Measurements from ENCODE around the gene SHROOM3.

DNA sequence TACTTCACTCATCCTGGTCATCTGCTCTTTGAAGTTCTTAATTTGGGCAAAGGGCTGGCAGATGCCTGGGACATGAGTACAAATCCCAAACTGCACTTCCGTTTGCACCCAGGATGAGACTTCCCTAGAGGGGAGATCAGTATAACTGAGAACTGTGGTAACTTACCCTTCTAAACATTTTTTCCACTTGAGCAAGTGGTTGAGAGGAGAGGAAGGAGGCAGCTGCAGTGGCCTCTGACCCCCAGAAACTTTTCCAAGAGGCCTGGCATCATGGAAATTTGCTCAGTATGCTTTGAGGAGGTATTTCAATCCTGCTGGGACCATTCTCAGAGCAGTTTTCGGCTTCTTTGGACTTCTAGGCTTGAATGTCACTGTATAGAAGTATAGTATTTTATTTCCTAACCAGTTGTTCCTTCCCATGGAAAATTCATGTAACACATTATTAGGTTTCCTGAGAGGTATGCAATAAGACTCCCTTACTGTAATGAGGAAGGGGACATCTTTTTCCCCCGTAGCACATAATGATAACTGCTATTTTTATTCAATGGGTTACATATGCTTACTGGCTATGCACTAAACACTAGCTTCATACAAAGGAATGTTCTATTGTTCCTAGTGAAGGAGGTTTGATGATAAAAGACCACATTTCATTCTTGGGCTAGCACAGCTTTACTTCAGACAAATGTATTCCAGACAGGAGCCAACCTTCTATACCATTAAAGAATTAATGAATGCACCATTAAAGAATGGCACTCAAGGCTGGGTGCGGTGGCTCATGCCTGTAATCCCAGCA lies 129.3 kb downstream of the SHROOM3 start:
- TF ChIP-seq EP300 (IDR thresholded peaks at IDR 0.05) (no peak), POLR2A (IDR thresholded peaks at IDR 0.05) (no peak)
- TF ChIP-seq, protein P1, sequence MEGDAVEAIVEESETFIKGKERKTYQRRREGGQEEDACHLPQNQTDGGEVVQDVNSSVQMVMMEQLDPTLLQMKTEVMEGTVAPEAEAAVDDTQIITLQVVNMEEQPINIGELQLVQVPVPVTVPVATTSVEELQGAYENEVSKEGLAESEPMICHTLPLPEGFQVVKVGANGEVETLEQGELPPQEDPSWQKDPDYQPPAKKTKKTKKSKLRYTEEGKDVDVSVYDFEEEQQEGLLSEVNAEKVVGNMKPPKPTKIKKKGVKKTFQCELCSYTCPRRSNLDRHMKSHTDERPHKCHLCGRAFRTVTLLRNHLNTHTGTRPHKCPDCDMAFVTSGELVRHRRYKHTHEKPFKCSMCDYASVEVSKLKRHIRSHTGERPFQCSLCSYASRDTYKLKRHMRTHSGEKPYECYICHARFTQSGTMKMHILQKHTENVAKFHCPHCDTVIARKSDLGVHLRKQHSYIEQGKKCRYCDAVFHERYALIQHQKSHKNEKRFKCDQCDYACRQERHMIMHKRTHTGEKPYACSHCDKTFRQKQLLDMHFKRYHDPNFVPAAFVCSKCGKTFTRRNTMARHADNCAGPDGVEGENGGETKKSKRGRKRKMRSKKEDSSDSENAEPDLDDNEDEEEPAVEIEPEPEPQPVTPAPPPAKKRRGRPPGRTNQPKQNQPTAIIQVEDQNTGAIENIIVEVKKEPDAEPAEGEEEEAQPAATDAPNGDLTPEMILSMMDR (IDR thresholded peaks at IDR 0.05), result no peak
